Thyroid gland (tissue), 4 donors: Measurements from ENCODE around the gene LLGL1. TPM values are rescaled to one million over a fixed set of nuclear protein-coding genes. Genes with fewer than 3 reads are reported as not detected.
A peak's percentile ranks its signal among the peaks of the same experiment; 100 is the strongest.

Source experiments
- DNase-seq, 2 donors: peaks; one replicate each; pipeline ENCODE4 v3.0.0-alpha.2; 2019
- H3K27ac ChIP-seq, 3 donors: fragments of 200-600 bp; sonication (generic); 1 replicate in 2 of 3; 2 replicates in 1 of 3; pipeline ENCODE4 v1.5.1; 2016 to 2019; ENCODE audit warnings: mild to moderate bottlenecking in 1 of 3, moderate library complexity in 1 of 3
- H3K27me3 ChIP-seq: fragments of 200-600 bp; sonication (generic); one replicate; pipeline ENCODE4 v1.5.1; 2019
- H3K36me3 ChIP-seq, 2 donors: fragments of 200-600 bp; sonication (generic); one replicate each; pipeline ENCODE4 v1.5.1; 2016 to 2019
- H3K4me1 ChIP-seq, 2 donors: fragments of 200-600 bp; sonication (generic); one replicate each; pipeline ENCODE4 v1.5.1; 2017 to 2019
- H3K4me3 ChIP-seq, 3 donors: fragments of 200-600 bp; sonication (generic); replicated peaks in 1 of 3; 1 replicate in 2 of 3; 2 replicates in 1 of 3; pipeline ENCODE4 v1.5.1; 2016; ENCODE audit warnings: mild to moderate bottlenecking in 1 of 3
- H3K9me3 ChIP-seq: fragments of 200-600 bp; sonication (generic); one replicate; pipeline ENCODE4 v1.5.1; 2017
- CTCF ChIP-seq, 6 experiments: fragments of 200-600 bp in 3 of 6; fragments of 450-650 bp in 3 of 6; sonication (generic) in 3 of 6; IDR thresholded peaks; one replicate each; pipeline ENCODE4 v1.5.1; 2016 to 2019; ENCODE audit warnings: antibody characterized with exemption in 6 of 6, mild to moderate bottlenecking in 2 of 6, inconsistent platforms in 1 of 6, moderate library complexity in 1 of 6
- POLR2A ChIP-seq, 2 donors: fragments of 450-650 bp; IDR thresholded peaks; one replicate each; pipeline ENCODE4 v1.6.1; 2017; ENCODE audit warnings: antibody characterized with exemption in 2 of 2, mild to moderate bottlenecking in 2 of 2, moderate library complexity in 1 of 2
- WGBS, 2 donors: methylation state at CpG; one replicate each; pipeline ENCODE4 v1.1.5; 2017; 5-methylcytosine and 5-hydroxymethylcytosine counted together
- intact Hi-C: fragments of 100-400 bp; cut with DNase I; formaldehyde crosslinking; loops from one replicate; pipeline ENCODE4 v1.15.1; 2023
- total RNA-seq, 4 donors: library from RNA; depleted of rRNA; stranded (reverse); fragments of >200 nt; gene quantifications; one replicate each; pipeline ENCODE4 v1.2.3, GENCODE V29; 2016

Gene LLGL1
- total RNA-seq, 4 donors from 2014 or later, result 14.5 to 19.4 (median 17.5) TPM

- Histone ChIP-seq H3K27me3 (no peaks in the 10 kb centered on the region), H3K4me1 (peaks cover 8 to 12% of the 10 kb centered on the region in 2 donors), H3K4me3 (peak overlapping the region; percentile 11 to 53 (median 47)), H3K9me3 (no peaks in the 10 kb centered on the region), H3K36me3 (no peaks in the 10 kb centered on the region), H3K27ac (no peak overlapping the region)
- no peak for DNase-seq
- 25 to 31% methylated on average over 14 to 16 of the region's 16 CpGs for WGBS, 2 donors
- TF ChIP-seq POLR2A (IDR thresholded peaks at IDR 0.05) (no peak), CTCF (IDR thresholded peaks at IDR 0.05) (no peak)
- intact Hi-C loops, result no loop called here
Measured at GRCh38 chr17:18226284-18226945, 980 bp downstream of the LLGL1 start.

DNA sequence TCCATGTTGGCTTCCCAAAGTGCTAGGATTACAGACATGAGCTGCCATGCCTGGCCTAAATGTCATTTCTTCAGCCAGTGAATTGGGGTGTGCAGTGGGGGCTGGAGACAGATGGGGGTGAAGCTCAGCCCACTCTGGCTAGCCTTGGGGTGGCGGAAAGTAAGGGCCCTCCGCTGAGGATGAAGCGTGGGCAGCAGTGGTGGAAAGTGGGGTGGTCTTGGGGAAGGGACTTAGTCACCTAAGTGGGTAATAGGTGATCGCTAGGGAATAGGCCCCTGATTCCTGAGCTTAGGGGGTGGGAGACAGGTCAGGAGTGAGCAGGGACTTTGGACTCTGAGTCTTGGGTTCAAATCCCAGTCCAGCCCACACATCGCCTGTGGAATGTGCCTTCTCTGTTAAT lies 2.2 kb downstream of the LLGL1 start:
- intact Hi-C loops, result no loop called here

DNA sequence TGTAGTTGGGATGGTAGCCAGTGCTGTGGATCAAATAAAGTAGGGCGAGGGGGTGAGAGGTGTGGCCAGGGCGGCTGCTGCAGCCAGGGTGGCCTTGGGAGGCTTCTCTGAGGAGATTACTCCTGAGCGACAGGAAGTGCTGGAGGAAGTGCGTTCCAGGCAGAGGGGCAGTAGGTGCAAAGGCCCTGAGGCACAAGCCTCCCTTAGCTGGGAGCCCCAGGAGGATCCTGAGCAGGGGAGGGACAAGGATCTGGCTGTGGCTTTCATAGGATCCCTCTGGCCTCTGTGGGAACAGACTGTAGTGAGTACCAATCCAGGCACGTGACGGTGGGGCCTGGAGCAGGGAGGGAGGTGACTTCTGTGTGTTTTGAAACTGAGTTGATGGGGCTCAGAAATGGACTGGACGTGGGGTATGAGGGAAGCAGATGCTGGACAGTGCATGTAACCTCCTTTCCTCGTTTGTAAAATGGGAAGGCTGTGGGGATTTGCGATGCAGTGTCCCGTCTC lies 2.8 kb downstream of the LLGL1 start:
- no peak for DNase-seq
- TF ChIP-seq POLR2A (IDR thresholded peaks at IDR 0.05) (no peak), CTCF (IDR thresholded peaks at IDR 0.05) (no peak)
- no peaks in the 10 kb centered on the region for H3K9me3 ChIP-seq
- H3K4me3 ChIP-seq, result no peak overlapping the region
- intact Hi-C loops, result no loop called here
- no peaks in the 10 kb centered on the region for H3K36me3 ChIP-seq
- no peak overlapping the region for H3K27ac ChIP-seq
- H3K4me1 ChIP-seq, result peaks cover 8 to 12% of the 10 kb centered on the region in 2 donors
- WGBS, 2 donors, result 93 to 96% methylated on average over 10 of the region's 10 CpGs
- no peaks in the 10 kb centered on the region for H3K27me3 ChIP-seq

More for the DNA sequence above, 2.2 kb downstream of the LLGL1 start:
- no peaks in the 10 kb centered on the region for H3K36me3 ChIP-seq
- H3K9me3 ChIP-seq, result no peaks in the 10 kb centered on the region
- H3K27ac ChIP-seq, result no peak overlapping the region
- no peaks in the 10 kb centered on the region for H3K27me3 ChIP-seq
- no peak for TF ChIP-seq CTCF (IDR thresholded peaks at IDR 0.05)
- TF ChIP-seq POLR2A (IDR thresholded peaks at IDR 0.05), result no peak
- H3K4me3 ChIP-seq, result no peak overlapping the region
- no peak for DNase-seq
- peaks cover 8 to 12% of the 10 kb centered on the region in 2 donors for H3K4me1 ChIP-seq
- 96% methylated on average over 5 of the region's 5 CpGs for WGBS, 2 donors

- TF ChIP-seq POLR2A (IDR thresholded peaks at IDR 0.05) (no peak), CTCF (IDR thresholded peaks at IDR 0.05) (no peak)
- H3K36me3 ChIP-seq, result peaks cover 3 to 4% of the 10 kb centered on the region in 2 donors
- intact Hi-C loops, result no loop called here
- H3K4me1 ChIP-seq, result peaks cover 8 to 12% of the 10 kb centered on the region in 2 donors
- H3K4me3 ChIP-seq, result no peak overlapping the region
- no peaks in the 10 kb centered on the region for H3K9me3 ChIP-seq
- no peak overlapping the region for H3K27ac ChIP-seq
- 72 to 91% methylated on average over 3 to 4 of the region's 4 CpGs for WGBS, 2 donors
- H3K27me3 ChIP-seq, result no peaks in the 10 kb centered on the region
- no peak for DNase-seq
Measured at GRCh38 chr17:18229254-18229653, 3.8 kb downstream of the LLGL1 start.

DNA sequence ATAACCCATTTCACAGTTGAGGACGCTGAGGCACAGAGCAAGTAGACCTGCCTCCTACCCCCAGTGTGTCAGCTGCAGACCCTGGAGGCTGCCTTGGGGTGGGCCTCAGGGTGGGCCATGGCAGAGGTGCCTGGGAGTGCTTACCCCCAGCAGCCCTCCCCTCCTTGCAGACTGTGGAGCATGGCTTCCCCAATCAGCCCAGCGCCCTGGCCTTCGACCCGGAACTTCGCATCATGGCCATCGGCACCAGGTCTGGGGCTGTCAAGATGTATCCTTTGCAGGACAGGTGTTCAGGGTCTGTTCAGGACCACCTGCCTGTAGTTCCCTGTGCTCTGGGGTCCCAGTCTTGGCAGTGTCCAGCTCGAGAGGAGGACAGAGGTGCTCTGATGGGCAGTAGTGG lies 4.3 kb downstream of the LLGL1 start:
- H3K9me3 ChIP-seq, result no peaks in the 10 kb centered on the region
- H3K4me3 ChIP-seq, result no peak overlapping the region
- H3K27ac ChIP-seq, result no peak overlapping the region
- WGBS, 2 donors, result 83 to 98% methylated on average over 1 to 6 of the region's 7 CpGs
- peaks cover 5 to 9% of the 10 kb centered on the region in 2 donors for H3K36me3 ChIP-seq
- TF ChIP-seq CTCF (IDR thresholded peaks at IDR 0.05) (no peak), POLR2A (IDR thresholded peaks at IDR 0.05) (no peak)
- DNase-seq, result no peak
- no peaks in the 10 kb centered on the region for H3K27me3 ChIP-seq
- H3K4me1 ChIP-seq, result peaks cover 8 to 10% of the 10 kb centered on the region in 2 donors
- intact Hi-C loops, result no loop called here
